ENCODE data around the gene ARF6.

The ARF6 gene

GRCh38 chr14:49939884-49940510 lies 47.1 kb downstream of the ARF6 start:
- TF ChIP-seq, protein P1, sequence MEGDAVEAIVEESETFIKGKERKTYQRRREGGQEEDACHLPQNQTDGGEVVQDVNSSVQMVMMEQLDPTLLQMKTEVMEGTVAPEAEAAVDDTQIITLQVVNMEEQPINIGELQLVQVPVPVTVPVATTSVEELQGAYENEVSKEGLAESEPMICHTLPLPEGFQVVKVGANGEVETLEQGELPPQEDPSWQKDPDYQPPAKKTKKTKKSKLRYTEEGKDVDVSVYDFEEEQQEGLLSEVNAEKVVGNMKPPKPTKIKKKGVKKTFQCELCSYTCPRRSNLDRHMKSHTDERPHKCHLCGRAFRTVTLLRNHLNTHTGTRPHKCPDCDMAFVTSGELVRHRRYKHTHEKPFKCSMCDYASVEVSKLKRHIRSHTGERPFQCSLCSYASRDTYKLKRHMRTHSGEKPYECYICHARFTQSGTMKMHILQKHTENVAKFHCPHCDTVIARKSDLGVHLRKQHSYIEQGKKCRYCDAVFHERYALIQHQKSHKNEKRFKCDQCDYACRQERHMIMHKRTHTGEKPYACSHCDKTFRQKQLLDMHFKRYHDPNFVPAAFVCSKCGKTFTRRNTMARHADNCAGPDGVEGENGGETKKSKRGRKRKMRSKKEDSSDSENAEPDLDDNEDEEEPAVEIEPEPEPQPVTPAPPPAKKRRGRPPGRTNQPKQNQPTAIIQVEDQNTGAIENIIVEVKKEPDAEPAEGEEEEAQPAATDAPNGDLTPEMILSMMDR (conservative IDR thresholded peaks at IDR 0.05) = no peak
- no peak overlapping the region for H3K27ac ChIP-seq

- TF ChIP-seq, protein P1 (conservative IDR thresholded peaks at IDR 0.05) = no peak
- H3K27ac ChIP-seq = no peak overlapping the region
Measured at GRCh38 chr14:49940808-49941421, 48.0 kb downstream of the ARF6 start.

DNA sequence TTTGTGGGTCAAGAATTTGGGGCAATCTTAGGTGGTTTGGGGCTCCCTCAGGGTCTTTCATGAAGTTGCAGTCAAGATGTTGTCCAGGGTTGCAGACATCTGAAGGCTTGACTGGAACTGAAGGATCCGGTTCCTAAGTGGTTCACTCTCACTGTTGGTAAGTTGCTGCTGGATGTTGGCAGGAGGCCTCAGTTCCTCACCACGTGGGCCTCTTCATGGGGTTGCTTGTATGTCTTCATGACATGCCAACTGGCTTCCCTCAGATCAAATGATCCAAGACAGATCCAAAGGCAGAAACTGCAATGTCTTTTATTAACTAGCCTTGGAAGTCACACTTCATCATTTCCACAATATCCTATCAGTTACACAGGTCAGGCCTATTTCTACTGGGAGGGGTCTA lies 49.2 kb downstream of the ARF6 start:
- no peak overlapping the region for H3K27ac ChIP-seq
- TF ChIP-seq, protein P1 (conservative IDR thresholded peaks at IDR 0.05) = no peak

DNA sequence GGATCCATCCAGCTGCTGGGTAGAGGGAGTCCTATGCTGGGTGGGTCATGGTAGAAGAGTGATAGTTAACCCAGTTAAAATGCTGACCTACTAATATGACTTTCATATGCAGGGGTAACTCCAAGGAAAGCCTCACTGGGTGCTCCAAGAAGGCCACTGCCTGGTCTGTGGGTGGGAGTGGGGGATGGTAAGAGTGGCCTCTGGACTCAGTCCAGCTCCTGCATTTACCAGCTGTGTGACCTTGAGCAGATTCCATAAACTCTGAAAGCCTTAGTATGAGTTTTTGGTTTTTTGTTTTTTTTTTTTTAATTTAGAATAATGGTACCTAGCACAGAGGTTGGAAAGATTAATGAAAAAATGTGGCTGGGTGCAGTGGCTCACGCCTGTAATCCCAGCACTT lies 51.6 kb downstream of the ARF6 start:
- no peak overlapping the region for H3K27ac ChIP-seq
- TF ChIP-seq, protein P1 (conservative IDR thresholded peaks at IDR 0.05) = no peak

DNA sequence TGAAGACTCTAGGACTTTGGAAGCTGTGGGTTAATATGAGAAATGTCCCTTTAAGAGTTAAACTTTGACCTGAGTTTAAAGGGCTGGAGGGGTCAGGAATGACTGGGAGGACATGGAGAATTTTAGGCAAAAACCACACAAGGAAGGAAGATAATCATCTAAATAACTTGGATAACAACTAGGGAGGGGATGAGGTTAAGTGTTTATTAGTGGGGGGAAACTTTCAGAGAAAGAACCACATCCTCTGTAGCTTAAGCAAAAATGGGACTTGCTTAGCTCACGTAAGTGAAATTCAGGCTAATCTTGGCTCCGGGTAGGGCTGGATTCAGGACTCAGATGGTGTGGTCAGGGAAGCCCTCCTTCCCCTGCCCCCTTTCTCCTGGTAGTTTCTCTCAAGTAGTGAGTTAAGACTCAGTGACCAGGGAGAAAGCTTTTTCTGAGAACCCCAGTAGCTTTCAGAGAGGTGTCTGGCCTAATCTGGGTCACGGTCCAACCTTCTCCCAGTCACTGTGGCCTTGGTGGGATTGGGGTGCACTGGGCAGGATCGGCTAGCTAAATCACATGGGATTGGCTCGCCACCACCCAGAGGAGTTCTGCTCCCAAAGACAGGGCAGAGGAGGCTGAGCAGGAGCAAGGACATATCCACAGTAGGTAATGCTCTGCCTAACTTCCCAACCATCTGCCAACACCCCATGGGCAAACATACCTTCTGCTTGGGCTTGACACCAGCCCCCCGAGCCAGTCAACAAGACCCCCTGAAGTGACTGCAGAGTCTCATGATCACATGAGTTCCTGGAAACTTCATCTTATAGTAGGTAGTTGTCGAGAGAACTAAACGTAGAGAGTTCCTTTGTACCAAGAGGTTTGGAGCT lies 52.8 kb downstream of the ARF6 start:
- H3K27ac ChIP-seq = peak overlapping the region; percentile 68
- TF ChIP-seq, protein P1 (conservative IDR thresholded peaks at IDR 0.05) = no peak

Measured in VCaP (cell line).